ENCODE data around the gene TLN1.

The TLN1 gene

GRCh38 chr9:35749515-35750255, 17.7 kb upstream of the TLN1 start:
- DNase-seq = no peak

GRCh38 chr9:35748858-35749514, 17.0 kb upstream of the TLN1 start, which contains the start of the genes GBA2 and RGP1:
GBA2 (minus strand) TSS chr9:35749228; CDS start chr9:35748704, 524 bp downstream.
RGP1 (plus strand) TSS chr9:35749287; CDS start chr9:35749756, 469 bp downstream.
- DNase-seq = peak; percentile 74

- no peak for DNase-seq
Measured at GRCh38 chr9:35748242-35748857, 16.4 kb upstream of the TLN1 start.

- DNase-seq = no peak
Measured at GRCh38 chr9:35746583-35746982, 14.6 kb upstream of the TLN1 start.

DNA sequence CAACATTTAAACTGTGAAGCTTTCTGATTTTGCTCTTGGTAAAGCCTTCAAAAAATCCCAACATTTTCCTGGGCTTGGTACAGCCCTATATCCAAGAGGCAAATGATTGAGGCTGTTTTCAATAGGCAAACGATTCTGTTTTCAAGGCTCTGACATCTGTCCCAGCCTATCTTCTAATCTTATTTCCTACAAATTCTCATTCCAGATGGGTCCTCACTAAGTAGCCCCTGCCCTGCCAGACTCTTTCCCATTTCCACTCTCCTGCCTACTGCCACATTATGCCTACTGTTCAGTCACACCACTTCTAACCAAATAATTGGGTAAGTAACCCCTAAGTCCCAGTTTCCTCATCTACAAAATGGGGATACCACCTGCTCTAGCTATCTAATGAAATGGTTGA, 13.6 kb upstream of the TLN1 start:
- no peak for DNase-seq

DNA sequence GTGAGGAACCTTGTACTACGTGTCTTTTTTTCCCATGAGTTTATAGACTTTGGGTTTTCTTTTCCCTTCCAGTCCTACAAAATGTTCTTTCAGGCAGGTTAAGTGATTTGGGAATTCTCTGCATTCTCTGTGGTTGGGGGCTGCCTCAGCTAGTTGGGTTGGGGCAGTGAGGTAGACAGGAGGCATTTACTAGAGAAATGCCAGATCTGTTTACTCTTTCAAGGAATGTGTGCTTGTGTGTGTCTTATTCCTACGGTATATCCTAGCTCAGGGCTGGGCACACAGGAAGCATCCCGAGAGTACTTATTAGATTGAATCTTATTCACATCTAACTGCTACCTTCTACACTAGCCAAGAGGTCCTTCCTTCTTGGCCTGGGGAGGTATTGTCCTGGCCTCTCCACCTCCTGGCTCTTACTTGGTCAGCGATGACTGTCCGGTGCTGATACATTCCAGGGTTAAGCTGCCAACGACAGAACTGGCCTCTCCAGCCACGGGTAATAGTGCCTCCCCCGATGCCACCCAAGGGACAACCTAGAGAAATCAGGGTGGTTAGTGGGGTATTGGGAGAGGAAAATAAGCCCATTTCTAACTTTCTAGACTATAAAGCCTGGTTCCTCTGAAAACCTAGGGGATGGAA, 12.0 kb upstream of the TLN1 start:
- DNase-seq = no peak

- no peak for DNase-seq
Measured at GRCh38 chr9:35743452-35743851, 11.5 kb upstream of the TLN1 start.

- no peak for DNase-seq
Measured at GRCh38 chr9:35741740-35742139, 9.7 kb upstream of the TLN1 start.

GRCh38 chr9:35740243-35740642, 8.2 kb upstream of the TLN1 start:
- no peak for DNase-seq

DNA sequence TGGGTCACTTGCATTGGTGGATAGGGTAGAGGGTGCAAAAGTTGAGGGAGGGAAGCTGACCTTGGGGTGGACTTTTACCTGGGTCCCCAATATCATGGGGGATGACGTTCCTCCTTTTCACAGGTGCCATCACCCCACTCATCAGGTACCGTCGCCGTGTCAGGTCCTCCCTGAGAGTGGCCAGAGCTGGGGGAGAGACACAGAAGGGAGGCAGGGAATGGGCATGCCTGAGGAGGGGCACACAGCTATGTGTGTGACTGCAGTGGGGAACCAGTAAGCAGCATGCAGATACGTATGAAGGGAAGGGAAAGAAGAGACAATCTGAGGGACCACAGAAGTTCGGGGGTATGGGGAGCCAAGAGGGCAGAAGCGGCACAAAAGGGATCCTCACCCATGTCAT, 6.9 kb upstream of the TLN1 start:
- no peak for DNase-seq

DNA sequence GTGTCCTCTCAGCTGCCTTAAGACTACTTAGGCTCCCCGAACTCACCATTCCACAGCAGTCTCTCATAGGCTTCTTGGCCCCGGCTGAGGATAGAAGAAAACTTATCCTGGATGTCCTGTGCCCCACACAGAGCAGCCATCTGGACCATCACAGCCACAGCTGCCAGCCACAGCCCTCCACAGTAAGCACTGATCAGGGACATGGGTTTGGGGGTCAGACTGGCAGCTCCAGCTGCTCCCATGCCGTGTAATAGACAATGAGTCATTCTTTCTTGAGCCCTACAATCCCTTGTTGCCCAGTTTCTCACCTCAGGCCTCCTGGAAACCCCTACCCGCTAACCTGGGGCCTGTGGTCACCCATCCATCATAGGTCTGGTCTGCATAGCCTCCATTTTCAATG, 6.2 kb upstream of the TLN1 start:
- DNase-seq = no peak

DNA sequence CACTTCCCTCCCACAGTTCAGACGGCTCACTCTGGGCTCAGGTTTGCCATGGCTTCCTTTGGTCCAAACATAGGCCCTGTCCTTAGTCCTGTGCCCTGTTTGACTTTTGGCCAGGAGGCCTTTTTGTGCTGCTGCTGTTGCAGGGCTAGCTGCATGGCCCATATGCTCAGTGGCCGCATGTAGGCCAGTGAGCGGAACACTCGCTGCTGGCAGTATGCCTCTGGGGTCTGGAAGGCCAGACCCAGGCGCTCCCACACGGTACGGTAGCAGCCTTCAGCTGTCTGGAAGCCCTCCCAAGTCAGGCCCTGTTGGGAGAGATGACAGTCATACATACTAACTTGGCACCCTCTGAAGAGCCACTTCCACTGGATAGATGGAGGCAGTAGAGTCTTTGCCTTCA, 5.1 kb upstream of the TLN1 start:
- no peak for DNase-seq

- DNase-seq = peak; percentile 25
Measured at GRCh38 chr9:35736201-35736633, 4.2 kb upstream of the TLN1 start.

- DNase-seq = no peak
Measured at GRCh38 chr9:35734096-35734495, 2.1 kb upstream of the TLN1 start.

GRCh38 chr9:35732800-35733541, 976 bp upstream of the TLN1 start:
- peak; percentile 48 for DNase-seq

DNA sequence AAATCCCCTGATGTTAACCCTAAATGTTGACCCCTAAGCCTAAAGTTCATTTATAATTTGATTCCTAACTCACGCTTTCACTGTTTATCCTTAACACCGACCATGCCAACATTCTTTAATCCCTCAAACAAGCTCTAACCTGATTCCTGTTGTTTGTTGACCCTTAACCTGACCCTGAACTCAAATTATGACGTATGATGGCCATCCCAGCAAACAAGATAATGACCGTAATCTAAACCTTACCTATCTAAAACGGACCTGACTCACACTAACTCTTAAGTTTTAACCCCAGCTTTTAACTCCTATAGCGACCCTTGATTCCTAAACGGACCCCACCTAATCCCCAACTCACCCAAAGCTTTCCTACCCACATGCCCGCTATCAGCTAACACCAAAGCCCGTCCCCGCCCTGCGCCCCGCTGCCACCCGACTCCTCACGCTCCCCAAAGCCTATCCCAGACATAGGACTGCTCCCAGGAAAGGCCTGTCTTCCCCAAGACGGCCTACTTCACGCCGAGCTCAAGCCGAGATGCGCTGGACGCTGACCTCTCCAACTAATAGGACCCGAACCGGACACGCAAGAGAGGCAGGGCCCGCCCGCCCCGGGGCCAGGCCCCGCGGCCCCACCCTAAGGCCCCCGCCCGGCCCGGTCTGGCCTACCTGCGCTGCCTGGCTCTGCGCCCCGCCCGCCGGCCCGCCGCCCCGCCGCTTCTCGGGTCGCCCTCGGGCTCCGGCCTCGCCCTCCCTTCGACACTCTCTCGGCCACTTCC, 395 bp downstream of the TLN1 start:
- no peak for DNase-seq

- DNase-seq = no peak
Measured at GRCh38 chr9:35730486-35730854, 1.5 kb downstream of the TLN1 start.

GRCh38 chr9:35729700-35730485, 2.1 kb downstream of the TLN1 start:
- DNase-seq = peak; percentile 15

GRCh38 chr9:35729101-35729500, 2.9 kb downstream of the TLN1 start:
- DNase-seq = no peak

DNA sequence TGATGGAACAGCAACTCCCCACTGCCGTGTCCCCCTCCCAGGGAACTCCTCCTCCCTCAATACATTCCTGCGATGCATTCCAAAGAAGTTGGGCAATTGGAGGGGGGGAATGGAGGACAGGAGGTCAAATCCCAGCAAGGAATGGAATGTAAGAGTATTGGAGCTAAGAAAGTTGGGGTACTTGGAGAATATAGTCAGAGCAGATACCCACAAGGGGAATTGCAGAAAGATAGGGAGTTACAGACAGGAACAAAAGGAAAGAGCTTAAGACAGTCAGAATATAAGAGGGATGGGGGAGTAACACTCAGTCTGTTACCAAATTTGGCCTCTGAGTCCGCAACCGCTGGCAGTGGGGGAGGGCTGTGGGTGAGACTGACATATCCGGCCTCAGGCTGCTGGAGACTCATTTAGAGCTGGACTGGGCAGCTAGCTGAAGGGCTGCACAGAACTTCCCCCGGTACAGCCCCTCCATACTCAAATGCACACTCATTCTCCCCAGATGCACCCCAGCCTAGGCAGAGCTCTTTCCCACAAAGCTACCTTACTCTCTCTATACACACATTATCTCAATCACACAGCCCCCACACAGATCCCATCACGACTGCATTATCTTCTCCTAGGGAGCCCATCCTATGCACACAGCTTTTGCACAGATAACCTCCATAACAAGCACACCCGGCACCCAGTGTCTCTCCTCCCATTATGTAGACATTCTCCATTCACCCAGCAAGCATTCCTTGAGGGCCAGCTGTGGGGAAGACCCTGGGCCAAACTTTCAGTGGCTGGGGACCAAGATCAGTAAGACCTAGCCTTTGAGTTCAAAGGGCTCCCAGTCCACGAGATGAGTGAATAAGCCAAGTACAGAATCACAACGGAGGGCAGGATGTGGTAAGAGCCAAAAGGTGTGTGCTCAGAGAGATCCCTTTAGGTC, 3.7 kb downstream of the TLN1 start:
- no peak for DNase-seq

Measured in COR-L47 (cell line).